Transverse colon (tissue), 4 donors: ENCODE data around the gene CLDN19. TPM values are rescaled to one million over a fixed set of nuclear protein-coding genes. Genes with fewer than 3 reads are reported as not detected.

ENCODE experiments used
- DNase-seq: peaks from one replicate; pipeline ENCODE4 v3.0.0-alpha.2; 2019
- H3K27ac ChIP-seq, 4 donors: fragments of 200-600 bp; sonication (generic); 2 replicates each; pipeline ENCODE4 v1.5.1; 2016 to 2018; ENCODE audit warnings: inconsistent platforms in 4 of 4
- H3K27me3 ChIP-seq: fragments of 200-600 bp; sonication (generic); 2 replicates; pipeline ENCODE4 v1.5.1; 2017; ENCODE audit warnings: inconsistent platforms
- H3K36me3 ChIP-seq, 4 donors: fragments of 200-600 bp; sonication (generic); 2 replicates each; pipeline ENCODE4 v1.5.1; 2017 to 2019; ENCODE audit warnings: inconsistent platforms in 4 of 4
- H3K4me1 ChIP-seq, 4 donors: fragments of 200-600 bp; sonication (generic); 2 replicates each; pipeline ENCODE4 v1.5.1; 2017 to 2020; ENCODE audit warnings: inconsistent platforms in 4 of 4
- H3K4me3 ChIP-seq, 4 donors: fragments of 200-600 bp; sonication (generic); 1 replicate in 1 of 4; 2 replicates in 3 of 4; pipeline versions ENCODE4 v1.5.1 to v1.6.1; 2017 to 2019; ENCODE audit warnings: inconsistent platforms in 4 of 4
- H3K9me3 ChIP-seq, 2 donors: fragments of 200-600 bp; sonication (generic); 2 replicates each; pipeline ENCODE4 v1.5.1; 2017 to 2019; ENCODE audit warnings: inconsistent platforms in 2 of 2
- CTCF ChIP-seq, 5 experiments: fragments of 200-600 bp in 3 of 5; fragments of 450-650 bp in 2 of 5; sonication (generic) in 3 of 5; IDR thresholded peaks; 1 replicate in 2 of 5; 2 replicates in 3 of 5; pipeline ENCODE4 v1.5.1; 2016 to 2017; ENCODE audit warnings: antibody characterized with exemption in 5 of 5, inconsistent platforms in 3 of 5, mild to moderate bottlenecking in 2 of 5, moderate library complexity in 1 of 5
- EP300 ChIP-seq: sonication (generic); formaldehyde crosslinking; IDR thresholded peaks from one replicate; pipeline ENCODE4 v1.6.1; 2017; ENCODE audit warnings: antibody characterized with exemption, low read depth
- POLR2A ChIP-seq: fragments of 450-650 bp; IDR thresholded peaks from one replicate; pipeline ENCODE4 v1.6.1; 2016; ENCODE audit warnings: antibody characterized with exemption, mild to moderate bottlenecking, moderate library complexity
- POLR2AphosphoS5 ChIP-seq, 3 donors: sonication (generic); formaldehyde crosslinking; IDR thresholded peaks; one replicate each; pipeline ENCODE4 v1.6.1; 2016; ENCODE audit warnings: antibody characterized with exemption in 3 of 3
- WGBS, 2 donors: methylation state at CpG; one replicate each; pipeline ENCODE4 v1.1.5; 2018; ENCODE audit warnings: low coverage in 1 of 2; 5-methylcytosine and 5-hydroxymethylcytosine counted together
- in situ Hi-C, 4 donors: fragments of 200-750 bp; cut with MboI; loops; one replicate each; pipeline versions ENCODE4 v1.15.0 to v1.15.1; 2017; ENCODE audit warnings: low sequenced_read_pairs in 3 of 4, low pct_ligation_motif_present in 1 of 4, low pct_unique_long_range_greater_than_20kb in 1 of 4
- intact Hi-C: fragments of 100-400 bp; cut with DNase I; formaldehyde crosslinking; loops from one replicate; pipeline ENCODE4 v1.15.1; 2023; ENCODE audit warnings: low total_unique reads
- total RNA-seq, 4 donors: library from RNA; depleted of rRNA; stranded (reverse); fragments of >200 nt; gene quantifications; one replicate each; pipeline ENCODE4 v1.1.0, GENCODE V29; 2016

Gene CLDN19
- total RNA-seq, 4 donors from 2014 or later: 0.27 TPM; not detected in 3

- H3K9me3 ChIP-seq: no peaks in the 10 kb centered on the region
- peak; percentile 74 for DNase-seq
- WGBS, 2 donors: 67% methylated on average over 4 of the region's 4 CpGs; no CpG with 5 or more reads in 1 of the 2 donors
- peak overlapping the region in 3 of 4 donors; percentile 28 to 66 (median 43) for H3K27ac ChIP-seq
- H3K4me1 ChIP-seq: peaks cover 0 to 36% (median 12%) of the 10 kb centered on the region in 4 donors
- no peaks in the 10 kb centered on the region for H3K36me3 ChIP-seq
- intact Hi-C loops (no loop called here), in situ Hi-C loops (loop anchor here in 2 of 4 donors (25.0 kb wide), 2 partner anchors 399 to 599 kb away; partner anchors contain the start of gene FOXJ3 (in 1 of the 2))
- TF ChIP-seq CTCF (IDR thresholded peaks at IDR 0.05): peak in 4 of 5 experiments; percentile 21 to 66 (median 36)
- TF ChIP-seq POLR2AphosphoS5 (IDR thresholded peaks at IDR 0.05): no peak
- H3K27me3 ChIP-seq: no peaks in the 10 kb centered on the region
- H3K4me3 ChIP-seq: no peak overlapping the region
These were observed 3.9 kb downstream of the CLDN19 start for GRCh38 chr1:42736152-42736551.

GRCh38 chr1:42735477-42736105 lies 4.4 kb downstream of the CLDN19 start:
- H3K36me3 ChIP-seq: no peaks in the 10 kb centered on the region
- H3K4me1 ChIP-seq: peaks cover 0 to 39% (median 13%) of the 10 kb centered on the region in 4 donors
- no peaks in the 10 kb centered on the region for H3K9me3 ChIP-seq
- peak overlapping the region in 3 of 4 donors; percentile 28 to 66 (median 43) for H3K27ac ChIP-seq
- no peak for TF ChIP-seq CTCF (IDR thresholded peaks at IDR 0.05)
- TF ChIP-seq POLR2AphosphoS5 (IDR thresholded peaks at IDR 0.05): no peak
- TF ChIP-seq POLR2A: no peak
- no peak for TF ChIP-seq EP300
- WGBS, 2 donors: 73% methylated on average over 13 of the region's 14 CpGs; no CpG with 5 or more reads in 1 of the 2 donors
- DNase-seq: peak; percentile 49
- H3K4me3 ChIP-seq: no peak overlapping the region
- H3K27me3 ChIP-seq: no peaks in the 10 kb centered on the region
- in situ Hi-C loops: loop anchor here in 2 of 4 donors (25.0 kb wide), 2 partner anchors 398 to 598 kb away; partner anchors contain the start of gene FOXJ3 (in 1 of the 2)
- intact Hi-C loops: no loop called here

DNA sequence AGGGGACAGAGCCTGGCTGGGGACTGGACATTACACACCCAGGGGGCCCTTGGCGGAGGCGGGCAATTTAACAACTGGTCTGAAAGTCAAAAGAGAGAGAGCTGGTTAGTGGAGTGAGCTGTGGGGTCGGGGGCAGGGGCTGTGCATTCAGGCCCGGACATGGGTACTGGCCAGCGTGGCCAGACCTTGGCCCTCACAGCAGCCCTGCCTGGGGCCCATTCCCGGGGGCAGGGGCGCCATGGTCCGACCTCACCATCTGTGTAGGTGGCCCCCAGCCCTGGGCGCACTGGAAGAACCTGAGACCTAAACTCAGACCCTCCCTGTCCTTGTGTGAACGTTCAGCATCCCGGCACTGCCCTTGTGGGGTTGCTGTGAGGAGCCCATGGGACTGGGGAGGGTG lies 5.0 kb downstream of the CLDN19 start:
- Histone ChIP-seq H3K4me3 (no peak overlapping the region), H3K27me3 (no peaks in the 10 kb centered on the region), H3K36me3 (no peaks in the 10 kb centered on the region), H3K9me3 (no peaks in the 10 kb centered on the region), H3K4me1 (peaks cover 0 to 34% (median 13%) of the 10 kb centered on the region in 4 donors), H3K27ac (no peak overlapping the region)
- 83 to 90% methylated on average over 3 to 10 of the region's 11 CpGs for WGBS, 2 donors
- intact Hi-C loops: no loop called here
- DNase-seq: no peak
- TF ChIP-seq EP300: no peak
- TF ChIP-seq CTCF (IDR thresholded peaks at IDR 0.05): no peak
- no peak for TF ChIP-seq POLR2AphosphoS5 (IDR thresholded peaks at IDR 0.05)
- TF ChIP-seq POLR2A: no peak
- in situ Hi-C loops: loop anchor here in 2 of 4 donors (25.0 kb wide), 2 partner anchors 398 to 598 kb away; partner anchors contain the start of gene FOXJ3 (in 1 of the 2)

GRCh38 chr1:42734201-42735035 lies 5.6 kb downstream of the CLDN19 start:
- H3K27me3 ChIP-seq: no peaks in the 10 kb centered on the region
- in situ Hi-C loops: loop anchor here in 2 of 4 donors (25.0 kb wide), 2 partner anchors 397 to 597 kb away; partner anchors contain the start of gene FOXJ3 (in 1 of the 2)

More at GRCh38 chr1:42734201-42735035, 5.6 kb downstream of the CLDN19 start:
- Histone ChIP-seq H3K4me3 (no peak overlapping the region), H3K4me1 (peaks cover 0 to 32% (median 13%) of the 10 kb centered on the region in 4 donors), H3K36me3 (no peaks in the 10 kb centered on the region), H3K9me3 (no peaks in the 10 kb centered on the region), H3K27ac (no peak overlapping the region)
- DNase-seq: no peak
- no peak for TF ChIP-seq POLR2A
- no peak for TF ChIP-seq POLR2AphosphoS5 (IDR thresholded peaks at IDR 0.05)
- no peak for TF ChIP-seq EP300
- no peak for TF ChIP-seq CTCF (IDR thresholded peaks at IDR 0.05)
- intact Hi-C loops: no loop called here
- 40 to 87% methylated on average over 1 to 7 of the region's 7 CpGs for WGBS, 2 donors
